GM21360 (cell line): ENCODE results near the gene TOR1B.

ENCODE experiments used
- ATAC-seq: cut with Tn5 transposase; IDR thresholded peaks from one replicate; pipeline ENCODE4 v1.9.1; 2021; ENCODE audit warnings: mild to moderate bottlenecking, moderate library complexity; ENCODE audit not compliant: unreplicated experiment

The TOR1B gene

GRCh38 chr9:129840034-129840433, 37.0 kb downstream of the TOR1B start:
- ATAC-seq = no peak

DNA sequence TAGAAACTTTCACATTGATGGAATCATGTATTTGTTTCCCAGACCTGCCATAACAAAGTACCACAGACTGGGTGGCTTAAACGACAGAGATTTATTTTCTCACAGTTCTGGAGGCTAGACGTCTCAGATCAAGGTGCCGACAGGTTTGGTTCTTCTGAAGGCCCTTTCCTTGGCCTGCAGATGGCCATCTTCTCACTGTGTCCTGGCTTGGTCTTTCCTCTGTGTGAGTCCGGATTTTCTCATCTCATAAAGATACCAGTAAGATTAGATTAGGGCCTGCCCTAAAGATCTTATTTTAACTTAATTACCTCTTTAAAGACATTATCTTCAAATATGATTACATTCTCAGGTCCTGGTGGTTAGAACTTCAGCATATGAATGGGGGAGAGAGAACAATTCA, 38.1 kb downstream of the TOR1B start:
- no peak for ATAC-seq

GRCh38 chr9:129845373-129845772, 42.4 kb downstream of the TOR1B start:
- no peak for ATAC-seq

DNA sequence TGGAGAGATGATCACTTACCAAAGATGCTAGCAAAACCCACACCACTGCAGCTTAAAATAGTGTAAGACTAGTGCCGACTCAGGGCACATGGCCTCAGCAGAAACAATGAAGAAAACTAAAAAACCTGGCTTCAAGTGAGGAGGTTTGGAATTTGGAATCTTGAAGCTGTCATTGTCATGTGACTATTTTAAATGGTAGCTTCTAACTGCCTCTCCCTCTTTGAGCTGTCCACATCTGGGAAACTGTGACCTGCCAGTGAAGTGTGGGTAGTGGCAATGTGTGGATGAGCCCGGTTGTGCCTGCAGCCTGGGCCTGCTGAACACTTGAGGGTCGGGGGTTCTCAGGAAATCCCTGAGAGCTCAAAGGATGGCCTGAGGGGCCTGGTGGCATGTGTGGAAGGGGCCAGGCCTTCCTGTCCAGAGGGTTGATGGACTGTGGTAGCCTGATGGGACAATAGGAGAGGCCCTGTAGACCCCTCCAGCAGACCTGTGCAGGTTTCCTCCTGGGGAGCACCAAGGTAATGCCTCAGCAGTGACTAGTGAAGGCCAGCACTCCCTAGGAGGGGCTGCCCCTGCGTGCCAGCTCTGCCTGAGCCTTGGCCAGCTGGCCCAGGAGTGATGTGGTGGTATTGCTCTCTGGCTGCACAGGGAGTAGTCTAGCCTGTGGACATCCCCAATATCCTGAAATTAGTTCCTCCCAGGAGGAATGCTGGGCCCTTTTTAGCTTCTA, 45.9 kb downstream of the TOR1B start:
- no peak for ATAC-seq

GRCh38 chr9:129849901-129850300, 46.9 kb downstream of the TOR1B start:
- no peak for ATAC-seq

DNA sequence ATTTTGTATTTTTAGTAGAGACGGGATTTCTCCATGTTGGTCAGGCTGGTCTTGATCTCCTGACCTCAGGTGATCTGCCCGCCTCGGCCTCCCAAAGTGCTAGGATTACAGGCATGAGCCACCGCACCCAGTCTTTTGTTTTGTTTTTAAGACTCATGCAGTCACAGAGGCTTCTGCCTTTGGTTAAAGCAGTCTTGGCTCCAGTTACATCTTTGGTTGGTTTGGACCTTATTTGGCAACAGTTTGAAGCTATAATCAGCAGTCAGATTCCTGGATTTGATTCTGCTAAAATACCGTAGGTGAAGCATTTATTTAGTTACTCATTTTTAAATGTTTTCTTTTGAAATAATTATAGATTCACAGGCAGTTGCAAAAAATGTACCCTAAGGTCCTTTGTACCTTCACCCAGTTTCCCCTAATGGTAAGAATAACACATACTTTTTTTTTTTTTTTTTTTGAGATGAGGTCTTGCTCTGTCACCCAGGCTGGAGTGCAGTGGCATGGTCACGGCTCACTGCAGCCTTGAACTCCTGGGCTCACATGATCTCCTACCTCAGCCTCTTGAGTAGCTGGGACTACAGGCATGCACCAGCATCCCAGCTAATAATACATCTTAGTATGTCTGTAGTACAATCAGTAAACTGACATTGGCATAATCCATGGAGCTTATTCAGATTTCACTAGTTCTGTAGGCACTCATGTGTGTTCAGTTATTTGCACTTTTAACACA, 48.0 kb downstream of the TOR1B start:
- no peak for ATAC-seq

DNA sequence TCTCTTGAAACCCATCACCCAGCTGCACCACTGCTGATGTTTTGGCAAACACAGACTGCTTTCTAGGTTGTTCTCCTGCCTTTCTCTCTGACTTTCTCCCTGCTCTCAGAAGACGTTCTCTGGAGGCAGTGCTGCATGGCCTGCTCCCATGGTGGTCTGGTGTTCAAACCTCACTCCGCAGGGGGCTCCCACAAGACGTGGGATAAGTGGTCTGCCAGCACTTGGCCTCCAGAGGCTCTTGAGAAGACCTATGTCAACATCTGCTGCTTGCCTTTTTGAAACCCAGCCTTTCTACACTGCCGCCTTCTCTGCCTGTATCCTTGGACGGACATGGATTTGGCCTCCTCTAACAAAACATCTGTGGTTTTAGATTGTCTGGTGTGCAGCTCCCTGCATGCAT, 48.8 kb downstream of the TOR1B start:
- ATAC-seq = no peak

- ATAC-seq = no peak
Measured at GRCh38 chr9:129852579-129852978, 49.6 kb downstream of the TOR1B start.

DNA sequence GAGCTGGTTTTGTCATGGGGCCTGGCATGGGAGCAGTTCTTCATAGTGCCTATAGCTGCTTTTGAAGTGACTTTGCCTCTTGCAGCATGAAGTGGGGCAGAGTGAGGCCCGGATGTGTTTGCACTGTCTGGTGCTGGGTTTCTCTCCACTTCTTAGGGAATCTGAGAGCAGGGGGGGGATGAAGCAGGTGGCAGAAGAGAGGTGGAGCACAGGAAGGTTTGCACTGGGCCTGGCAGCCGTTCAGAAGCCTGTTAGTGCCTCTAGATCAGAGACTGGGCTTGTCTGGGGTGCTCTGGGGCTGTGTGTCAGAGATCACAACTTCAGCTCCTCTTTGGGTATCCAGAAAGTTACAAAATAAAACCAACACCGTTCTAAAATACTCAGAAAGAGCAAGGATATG, 50.6 kb downstream of the TOR1B start:
- no peak for ATAC-seq

DNA sequence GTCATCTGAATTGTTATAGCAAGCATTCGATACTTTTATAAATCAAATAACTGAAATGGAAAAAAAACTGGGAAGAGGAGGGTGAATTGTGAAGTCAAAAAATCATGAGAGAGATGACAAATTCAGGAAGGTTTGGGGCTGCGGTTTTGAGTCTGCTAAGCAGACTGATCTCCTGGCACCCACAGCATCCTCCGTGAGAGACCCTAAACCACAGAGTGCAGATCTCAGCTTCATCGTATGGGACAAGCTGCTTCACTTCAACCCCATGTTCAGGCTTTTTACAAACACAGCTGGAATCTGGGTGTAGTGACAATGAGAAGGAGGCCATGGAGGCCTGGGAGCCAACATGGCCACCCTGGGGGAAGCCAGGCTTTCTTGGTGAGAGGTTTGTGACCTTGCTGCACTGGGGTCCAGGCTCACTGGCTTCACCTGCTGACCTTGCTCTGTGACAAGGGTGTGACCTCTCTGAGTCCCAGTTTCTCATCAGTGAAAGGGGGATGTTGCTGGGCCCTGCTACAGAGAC, 51.7 kb downstream of the TOR1B start:
- ATAC-seq = no peak

DNA sequence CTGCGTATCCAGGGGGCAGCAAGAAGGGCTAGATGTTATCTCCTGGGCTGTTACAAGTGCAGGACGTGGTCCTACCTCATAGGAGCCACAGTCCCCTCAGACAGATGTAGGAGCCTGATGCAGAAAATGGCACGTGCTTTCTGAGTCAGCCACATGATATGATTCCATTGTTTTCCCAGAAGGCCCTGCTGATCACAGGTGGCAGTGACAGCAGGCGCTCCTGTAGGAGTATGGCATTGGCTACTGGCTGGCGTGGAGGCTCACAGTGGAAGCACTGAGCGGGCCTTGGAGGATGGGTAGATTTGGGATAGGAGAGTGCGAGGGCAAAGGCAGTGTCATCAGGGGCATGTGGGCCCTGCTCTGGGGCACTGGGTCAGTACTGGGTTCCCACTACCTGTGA, 54.2 kb downstream of the TOR1B start:
- no peak for ATAC-seq

- no peak for ATAC-seq
Measured at GRCh38 chr9:129858167-129858962, 55.4 kb downstream of the TOR1B start.
